Peyer's patch (tissue), 4 donors: Measurements from ENCODE around the gene PKD2L1.

Experiments used
- CTCF ChIP-seq, 6 experiments: fragments of 450-650 bp in 4 of 6; fragments of 200-600 bp in 2 of 6; sonication (generic) in 1 of 6; IDR thresholded peaks; one replicate each; pipeline ENCODE4 v1.5.1; 2017 to 2019; ENCODE audit warnings: antibody characterized with exemption in 6 of 6, mild to moderate bottlenecking in 3 of 6, moderate library complexity in 1 of 6
- POLR2A ChIP-seq, 2 donors: fragments of 450-650 bp; IDR thresholded peaks; one replicate each; pipeline ENCODE4 v1.5.1; 2017; ENCODE audit warnings: antibody characterized with exemption in 2 of 2, mild to moderate bottlenecking in 2 of 2, moderate library complexity in 2 of 2

- no peak for TF ChIP-seq CTCF (IDR thresholded peaks at IDR 0.05)
- TF ChIP-seq POLR2A (IDR thresholded peaks at IDR 0.05), result no peak
These were observed 11.2 kb upstream of the PKD2L1 start for GRCh38 chr10:100340948-100341847.
